B cell (primary cell): ENCODE results near the gene GFPT1. TPM values are rescaled to one million over a fixed set of nuclear protein-coding genes. Genes with fewer than 3 reads are reported as not detected.

Source experiments
- ATAC-seq: fragments of 200-7000 bp; cut with Tn5 transposase; one replicate; pipeline ENCODE4 v1.10.0; 2021; ENCODE audit warnings: low read depth, mild to moderate bottlenecking, moderate number of reproducible peaks, moderate library complexity
- CTCF ChIA-PET: fragments of 350-600 bp; sonication (Branson Sonifier 250); formaldehyde crosslinking; loops from one replicate; lab custom pipeline; 2021; ENCODE audit warnings: antibody characterized with exemption, inconsistent platforms; lab: Charles Lee
- POLR2A ChIA-PET: fragments of 350-600 bp; sonication (Branson Sonifier 250); formaldehyde crosslinking; loops from one replicate; lab custom pipeline; 2021; ENCODE audit warnings: antibody characterized with exemption; lab: Charles Lee
- DNase-seq: peaks from one replicate; pipeline ENCODE4 v3.0.0; 2013
- H2AFZ ChIP-seq: 2 replicates; pipeline ENCODE4 v1.6.1; 2012; ENCODE audit warnings: mild to moderate bottlenecking, low read depth, low read length; ENCODE audit not compliant: insufficient read depth, poor library complexity, severe bottlenecking
- H3K27ac ChIP-seq, 2 donors: 1 replicate in 1 of 2; 2 replicates in 1 of 2; pipeline ENCODE4 v1.5.1; 2012 to 2013; ENCODE audit warnings: low read length in 2 of 2, mild to moderate bottlenecking in 2 of 2, moderate library complexity in 1 of 2
- H3K27me3 ChIP-seq, 4 experiments: fragments of 200-600 bp in 1 of 4; sonication (generic) in 1 of 4; replicated peaks in 1 of 4; 1 replicate in 2 of 4; 2 replicates in 2 of 4; pipeline versions ENCODE4 v1.6.1 to v1.7.0; 2013 to 2016; ENCODE audit warnings: low read length in 3 of 4, mild to moderate bottlenecking in 2 of 4, mixed read lengths in 1 of 4, moderate library complexity in 1 of 4; ENCODE audit not compliant: insufficient read depth in 4 of 4, control insufficient read depth in 3 of 4; ENCODE audit errors: control extremely low read depth in 1 of 4
- H3K36me3 ChIP-seq, 2 experiments: replicated peaks in 1 of 2; 1 replicate in 1 of 2; 2 replicates in 1 of 2; pipeline versions ENCODE4 v1.6.1 to v1.7.1; 2013; ENCODE audit warnings: low read length in 1 of 2; ENCODE audit not compliant: insufficient read depth in 2 of 2, control insufficient read depth in 1 of 2; ENCODE audit errors: control extremely low read depth in 1 of 2, extremely low read depth in 1 of 2
- H3K4me1 ChIP-seq, 2 donors: fragments of 200-600 bp in 1 of 2; sonication (generic) in 1 of 2; 1 replicate in 1 of 2; 2 replicates in 1 of 2; pipeline versions ENCODE4 v1.5.1 to v1.6.1; 2013 to 2017; ENCODE audit warnings: low read length in 2 of 2; ENCODE audit not compliant: control insufficient read depth in 2 of 2, insufficient read depth in 2 of 2
- H3K4me2 ChIP-seq: replicated peaks from 2 replicates; pipeline ENCODE3; 2012; ENCODE audit warnings: mild to moderate bottlenecking, low read depth, low read length; ENCODE audit not compliant: poor library complexity, severe bottlenecking
- H3K4me3 ChIP-seq, 5 experiments: fragments of 200-600 bp in 1 of 5; sonication (generic) in 1 of 5; 1 replicate in 3 of 5; 2 replicates in 2 of 5; pipeline versions ENCODE4 v1.5.1 to v1.7.0; 2011 to 2016; ENCODE audit warnings: low read length in 4 of 5, mild to moderate bottlenecking in 4 of 5, low read depth in 2 of 5, control low read depth in 1 of 5, moderate library complexity in 1 of 5; ENCODE audit not compliant: insufficient read depth in 1 of 5; ENCODE audit errors: control extremely low read depth in 1 of 5, extremely low read depth in 1 of 5
- H3K79me2 ChIP-seq: fragments of 200-600 bp; sonication (generic); one replicate; pipeline ENCODE4 v1.6.0; 2016; ENCODE audit warnings: low read length; ENCODE audit not compliant: control insufficient read depth, insufficient read depth
- H3K9ac ChIP-seq: fragments of 200-600 bp; sonication (generic); 2 replicates; pipeline ENCODE4 v1.6.1; 2017; ENCODE audit warnings: mild to moderate bottlenecking, low read length, moderate library complexity
- H3K9me3 ChIP-seq, 3 donors: one replicate each; pipeline versions ENCODE4 v1.6.1 to v1.7.1; 2013; ENCODE audit warnings: low read length in 2 of 3; ENCODE audit not compliant: control insufficient read depth in 2 of 3, insufficient read depth in 1 of 3; ENCODE audit errors: control extremely low read depth in 1 of 3
- H4K20me1 ChIP-seq: 2 replicates; pipeline ENCODE4 v1.6.0; 2012; ENCODE audit warnings: mild to moderate bottlenecking, low read length; ENCODE audit not compliant: insufficient read depth, control insufficient read depth, poor library complexity, severe bottlenecking
- H3K27ac Mint-ChIP-seq: one replicate; pipeline ENCODE4 v1.8.0; 2021; ENCODE audit warnings: mixed read lengths
- H3K27me3 Mint-ChIP-seq: one replicate; pipeline ENCODE4 v1.8.0; 2021; ENCODE audit warnings: mixed read lengths
- H3K4me1 Mint-ChIP-seq: one replicate; pipeline ENCODE4 v1.8.0; 2021; ENCODE audit warnings: mixed read lengths
- H3K4me3 Mint-ChIP-seq: one replicate; pipeline ENCODE4 v1.8.0; 2021; ENCODE audit warnings: mixed read lengths
- H3K9me3 Mint-ChIP-seq: one replicate; pipeline ENCODE4 v1.8.0; 2022; ENCODE audit warnings: mixed read lengths; ENCODE audit not compliant: insufficient read depth
- CTCF ChIP-seq: fragments of 200-600 bp; IDR thresholded peaks from one replicate; pipeline ENCODE4 v1.8.0; 2022; ENCODE audit warnings: antibody characterized with exemption, mild to moderate bottlenecking
- EZH2 ChIP-seq: IDR thresholded peaks from 2 replicates; pipeline ENCODE4 v1.6.1; 2012; ENCODE audit warnings: borderline replicate concordance, low read depth, mild to moderate bottlenecking, moderate library complexity, low read length; ENCODE audit not compliant: insufficient read depth, poor library complexity, severe bottlenecking
- WGBS: methylation state at CpG from one replicate; pipeline ENCODE4 v1.1.5; 2013; ENCODE audit warnings: missing lambda C conversion rate; ENCODE audit not compliant: insufficient coverage; 5-methylcytosine and 5-hydroxymethylcytosine counted together
- intact Hi-C: fragments of 100-400 bp; cut with micrococcal nuclease; formaldehyde crosslinking; loops from one replicate; pipeline ENCODE4 v1.10.0; 2022
- polyA plus RNA-seq: library from polyadenylated mRNA; depleted of rRNA; stranded (reverse); fragments of >200 nt; gene quantifications from 2 replicates; pipeline ENCODE4 v1.2.3, GENCODE V29; 2012
- total RNA-seq, 2 donors: library from RNA; stranded (reverse); fragments of 120-200 nt in 1 of 2; gene quantifications; 1 replicate in 1 of 2; 2 replicates in 1 of 2; pipeline versions ENCODE4 v1.2.3 to v1.2.4, GENCODE V29; 2013 to 2022

The GFPT1 gene
- total and polyA plus RNA-seq, 2 donors (not counting 1 experiment from before 2014, with no cell fraction given): 2.8 to 18.1 TPM

DNA sequence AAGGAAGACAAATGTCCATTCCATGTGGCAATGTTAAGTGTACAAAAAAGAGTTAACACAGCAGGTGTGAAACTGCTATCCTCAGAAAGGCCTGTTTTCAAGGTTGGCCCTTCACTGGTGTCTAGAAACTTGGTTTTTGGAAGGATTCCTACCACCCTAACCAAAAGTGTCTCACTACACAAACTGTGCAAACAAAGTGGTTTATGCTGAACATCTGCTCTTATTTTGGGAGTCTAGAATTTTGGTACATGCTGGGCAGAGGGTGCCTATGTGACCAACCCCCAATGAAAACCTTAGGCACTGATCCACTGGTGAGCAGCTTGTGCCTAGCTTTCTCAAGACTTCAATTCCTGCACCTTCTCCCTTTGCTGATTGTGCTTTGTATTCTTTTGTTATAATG lies 14.3 kb downstream of the GFPT1 start:
- Mint-ChIP-seq H3K4me1 (peaks cover 8% of the 10 kb centered on the region), H3K27me3 (no peaks in the 10 kb centered on the region), H3K27ac (no peak overlapping the region), H3K9me3 (no peaks in the 10 kb centered on the region), H3K4me3 (no peak overlapping the region)
- ChIA-PET CTCF (no interaction called here), POLR2A (no interaction called here)
- Histone ChIP-seq H3K9me3 (no peaks in the 10 kb centered on the region), H3K27me3 (no peaks in the 10 kb centered on the region), H3K36me3 (peaks cover 5 to 32% of the 10 kb centered on the region in 2 experiments), H3K79me2 (peaks cover 24% of the 10 kb centered on the region), H3K4me2 (no peak overlapping the region), H3K4me1 (no peaks in the 10 kb centered on the region), H2AFZ (no peak overlapping the region), H4K20me1 (peaks cover 15% of the 10 kb centered on the region), H3K27ac (no peak overlapping the region), H3K4me3 (no peak overlapping the region), H3K9ac (no peak overlapping the region)
- ATAC-seq (no peak), DNase-seq (no peak)
- intact Hi-C loops: no loop called here
- TF ChIP-seq EZH2: no peak
- TF ChIP-seq CTCF: no peak

DNA sequence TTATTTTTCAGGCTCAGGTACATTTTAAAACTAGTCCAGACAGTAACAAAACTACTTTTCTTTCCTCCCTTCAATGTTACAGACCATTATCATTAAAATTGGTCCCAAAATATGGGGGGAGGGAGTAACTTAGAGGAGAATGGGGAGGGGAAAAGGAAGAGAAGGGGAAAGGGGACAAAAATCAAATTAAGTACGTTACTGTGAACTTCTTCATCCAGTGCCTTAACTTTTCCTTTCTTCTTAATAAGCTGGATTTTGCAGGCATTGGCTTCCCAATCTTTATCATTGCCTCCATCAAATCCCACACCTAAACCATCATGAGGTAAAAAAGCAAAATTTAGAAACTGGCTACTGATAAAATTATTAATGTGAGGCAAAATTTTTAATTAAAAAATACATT lies 17.2 kb downstream of the GFPT1 start:
- POLR2A ChIA-PET: no interaction called here
- H3K27ac ChIP-seq: no peak overlapping the region
- Mint-ChIP-seq H3K27me3 (no peaks in the 10 kb centered on the region), H3K27ac (peak overlapping the region; percentile 32), H3K9me3 (no peaks in the 10 kb centered on the region), H3K4me3 (no peak overlapping the region), H3K4me1 (peaks cover under 1% of the 10 kb centered on the region)
- no peak for ATAC-seq
- H3K79me2 ChIP-seq: peaks cover 6% of the 10 kb centered on the region
- no peak for TF ChIP-seq CTCF
- H3K27me3 ChIP-seq: no peaks in the 10 kb centered on the region
- H2AFZ ChIP-seq: no peak overlapping the region
- CTCF ChIA-PET: interaction anchor here (1.0 to 1.7 kb wide), 2 partner anchors 8 to 16 kb away, joined by 3 read pairs; no protein-coding TSS in a partner anchor
- no peak overlapping the region for H3K4me3 ChIP-seq
- no peak overlapping the region for H3K9ac ChIP-seq
- no peak for DNase-seq
- no peaks in the 10 kb centered on the region for H3K9me3 ChIP-seq
- H3K36me3 ChIP-seq: peaks cover 5 to 40% of the 10 kb centered on the region in 2 experiments
- no CpG with 5 or more reads among the region's 1 CpG for WGBS
- no peaks in the 10 kb centered on the region for H3K4me1 ChIP-seq
- no peak overlapping the region for H3K4me2 ChIP-seq
- H4K20me1 ChIP-seq: peaks cover 5% of the 10 kb centered on the region
- intact Hi-C loops: no loop called here
